Activated CD8-positive, alpha-beta T cell treated with anti-CD3 and anti-CD28 coated beads, Interleukin-2, amount 10 ng/mL, durations not matched to agents 7 days and 5 days (primary cell): Measurements from ENCODE around the gene SLC38A2. TPM values are rescaled to one million over a fixed set of nuclear protein-coding genes. Genes with fewer than 3 reads are reported as not detected.
"Not testable (repeated sequence)": the region's sequence is repeated elsewhere in the genome, so short reads cannot be mapped to it uniquely, and the experiment has no call there.

Experiments used
- ATAC-seq: fragments of 150-1000 bp; cut with Tn5 transposase; one replicate; pipeline ENCODE4 v1.10.0; 2021; ENCODE audit warnings: moderate library complexity
- CTCF ChIA-PET: fragments of 350-600 bp; sonication (Branson Sonifier 250); formaldehyde crosslinking; loops from one replicate; lab custom pipeline; 2021; ENCODE audit warnings: antibody characterized with exemption; lab: Charles Lee
- POLR2A ChIA-PET: fragments of 350-600 bp; sonication (Branson Sonifier 250); formaldehyde crosslinking; loops from one replicate; lab custom pipeline; 2021; ENCODE audit warnings: antibody characterized with exemption; lab: Charles Lee
- DNase-seq: peaks from one replicate; pipeline ENCODE4 v3.0.0-alpha.2; 2020
- H3K27ac Mint-ChIP-seq: one replicate; pipeline ENCODE4 v1.8.0; 2021; ENCODE audit warnings: mild to moderate bottlenecking, mixed read lengths
- H3K27me3 Mint-ChIP-seq: one replicate; pipeline ENCODE4 v1.8.0; 2021; ENCODE audit warnings: low read depth, mixed read lengths
- H3K36me3 Mint-ChIP-seq: one replicate; pipeline ENCODE4 v1.8.0; 2021; ENCODE audit warnings: low read depth, mixed read lengths
- H3K4me1 Mint-ChIP-seq: one replicate; pipeline ENCODE4 v1.8.0; 2021; ENCODE audit warnings: low read depth, mixed read lengths
- H3K4me3 Mint-ChIP-seq: one replicate; pipeline ENCODE4 v1.8.0; 2021; ENCODE audit warnings: mild to moderate bottlenecking, mixed read lengths
- H3K9me3 Mint-ChIP-seq: one replicate; pipeline ENCODE4 v1.8.0; 2022; ENCODE audit warnings: mixed read lengths; ENCODE audit not compliant: insufficient read depth
- total RNA-seq, 2 experiments: library from RNA; stranded (reverse); gene quantifications; one replicate each; pipeline ENCODE4 v1.2.3, GENCODE V29; 2021

The SLC38A2 gene
- total RNA-seq, 2 experiments from 2014 or later = 194 to 200 TPM

DNA sequence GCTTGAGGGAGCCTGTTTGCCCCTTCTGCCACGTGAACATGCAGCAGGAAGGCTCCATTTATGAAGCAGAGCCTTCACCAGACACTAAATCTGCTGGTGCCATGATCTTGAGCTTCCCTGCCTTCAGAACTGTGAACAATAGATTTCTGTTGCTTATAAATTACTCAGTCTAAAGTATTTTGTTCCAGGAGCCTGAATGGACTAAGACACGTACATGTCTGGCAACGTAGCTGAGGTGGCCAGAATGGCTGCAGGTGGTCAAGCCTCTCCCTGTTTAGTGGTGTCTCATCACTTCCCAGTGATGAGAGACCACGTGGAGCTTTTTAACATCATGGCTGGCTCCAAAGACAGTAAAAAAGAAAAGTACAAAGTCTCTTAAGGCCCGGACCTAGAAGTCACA lies 32.2 kb upstream of the SLC38A2 start:
- DNase-seq (no peak), ATAC-seq (no peak)
- Mint-ChIP-seq H3K27me3 (no peaks in the 10 kb centered on the region), H3K4me3 (no peak overlapping the region), H3K27ac (no peak overlapping the region), H3K36me3 (peaks cover 12% of the 10 kb centered on the region), H3K9me3 (no peaks in the 10 kb centered on the region), H3K4me1 (peaks cover 62% of the 10 kb centered on the region)
- ChIA-PET CTCF (no interaction called here), POLR2A (interaction anchor here (1.4 kb wide), 1 partner anchor 21 kb away, joined by 3 read pairs; no protein-coding TSS in a partner anchor)

DNA sequence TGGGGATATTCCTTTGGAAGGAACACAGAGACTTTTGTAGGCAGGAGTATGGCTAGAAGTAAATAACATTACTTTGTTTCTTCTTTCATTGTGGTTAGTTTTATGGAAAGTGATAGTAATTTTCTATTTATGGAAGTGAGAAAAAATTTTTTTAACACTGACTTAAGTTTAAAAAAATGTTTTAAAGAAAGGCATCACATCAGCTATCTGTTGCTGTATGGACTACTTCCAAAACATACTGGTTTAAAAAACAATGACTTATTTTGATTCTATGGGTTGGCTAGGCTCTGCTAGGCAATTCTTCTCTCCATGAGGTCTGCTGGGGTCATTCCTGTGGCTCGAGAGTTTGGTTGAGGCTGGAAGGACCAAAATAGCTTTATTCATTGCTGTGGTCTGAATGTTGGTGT lies 31.7 kb upstream of the SLC38A2 start:
- POLR2A ChIA-PET = interaction anchor here (1.4 kb wide), 1 partner anchor 21 kb away, joined by 3 read pairs; no protein-coding TSS in a partner anchor
- peaks cover 67% of the 10 kb centered on the region for H3K4me1 Mint-ChIP-seq
- H3K4me3 Mint-ChIP-seq = no peak overlapping the region
- CTCF ChIA-PET = interaction anchor here (1.4 kb wide), 1 partner anchor 11 kb away, joined by 3 read pairs; no protein-coding TSS in a partner anchor
- peaks cover 17% of the 10 kb centered on the region for H3K36me3 Mint-ChIP-seq
- ATAC-seq = no peak
- H3K9me3 Mint-ChIP-seq = no peaks in the 10 kb centered on the region
- DNase-seq = no peak
- no peaks in the 10 kb centered on the region for H3K27me3 Mint-ChIP-seq
- H3K27ac Mint-ChIP-seq = no peak overlapping the region

DNA sequence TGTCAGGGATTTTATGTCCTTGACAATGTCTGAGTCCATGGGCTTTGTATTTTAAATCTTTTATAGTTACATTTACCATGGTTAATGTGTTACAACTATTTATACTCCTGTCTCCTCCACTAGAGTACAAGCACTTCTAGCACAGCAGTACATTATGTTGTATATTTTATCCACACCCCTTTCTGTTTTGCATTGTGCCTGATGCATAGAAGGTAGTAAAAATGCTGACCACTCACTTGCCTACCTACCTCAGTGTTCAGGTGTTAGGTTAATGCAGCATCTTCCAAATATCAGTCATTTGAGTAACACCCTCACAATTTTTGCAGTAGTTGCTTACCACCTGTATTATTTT lies 31.1 kb upstream of the SLC38A2 start:
- peaks cover 72% of the 10 kb centered on the region for H3K4me1 Mint-ChIP-seq
- CTCF ChIA-PET = interaction anchor here (1.4 to 1.5 kb wide), 4 partner anchors 11 to 994 kb away, joined by 3 to 5 read pairs (median 3); no protein-coding TSS in a partner anchor
- peaks cover 22% of the 10 kb centered on the region for H3K36me3 Mint-ChIP-seq
- POLR2A ChIA-PET = interaction anchor here (1.4 kb wide), 1 partner anchor 20 kb away, joined by 3 read pairs; no protein-coding TSS in a partner anchor
- H3K9me3 Mint-ChIP-seq = no peaks in the 10 kb centered on the region
- no peak overlapping the region for H3K4me3 Mint-ChIP-seq
- no peak overlapping the region for H3K27ac Mint-ChIP-seq
- DNase-seq (no peak), ATAC-seq (no peak)
- H3K27me3 Mint-ChIP-seq = no peaks in the 10 kb centered on the region

DNA sequence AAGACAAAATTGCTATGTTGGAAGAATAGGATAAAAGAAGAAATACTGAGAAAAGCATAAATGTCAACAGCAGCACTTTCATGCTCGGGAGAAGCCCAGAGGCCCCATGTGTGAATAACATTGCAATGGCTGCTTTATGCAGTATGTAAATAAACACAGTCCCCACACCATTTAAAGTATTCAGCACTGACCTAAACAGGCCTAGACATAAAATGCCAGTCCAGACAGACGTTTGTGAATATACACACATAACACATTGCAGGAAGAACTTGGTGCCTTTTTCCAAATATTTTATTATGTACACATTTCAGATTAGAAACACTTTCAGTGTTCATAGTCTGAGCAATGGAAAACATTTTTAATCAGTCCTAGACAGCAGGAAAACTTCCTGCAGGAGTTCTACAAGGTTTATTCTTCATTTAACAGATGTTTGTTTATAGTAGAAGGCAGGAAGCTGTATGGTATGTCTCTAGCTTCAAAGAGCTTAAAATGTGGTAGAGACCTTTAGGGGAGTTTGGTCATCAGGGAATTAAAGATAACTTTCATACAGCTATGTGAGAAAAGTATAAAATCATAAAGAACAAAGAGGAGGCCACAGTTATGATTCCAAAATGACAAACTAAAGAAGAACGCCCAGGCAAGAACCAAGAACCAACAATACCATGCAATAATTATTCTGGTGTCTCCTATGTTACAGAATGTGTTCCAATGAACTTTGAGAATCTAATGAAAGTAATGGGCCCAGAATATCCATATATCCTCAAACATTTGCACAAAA lies 30.6 kb upstream of the SLC38A2 start:
- no peaks in the 10 kb centered on the region for H3K9me3 Mint-ChIP-seq
- peaks cover 28% of the 10 kb centered on the region for H3K36me3 Mint-ChIP-seq
- H3K27me3 Mint-ChIP-seq = no peaks in the 10 kb centered on the region
- peaks cover 77% of the 10 kb centered on the region for H3K4me1 Mint-ChIP-seq
- no peak overlapping the region for H3K27ac Mint-ChIP-seq
- DNase-seq = no peak
- CTCF ChIA-PET = interaction anchor here (1.4 to 1.5 kb wide), 4 partner anchors 10 to 994 kb away, joined by 3 to 5 read pairs (median 3); no protein-coding TSS in a partner anchor
- no peak for ATAC-seq
- no peak overlapping the region for H3K4me3 Mint-ChIP-seq
- POLR2A ChIA-PET = interaction anchor here (1.3 kb wide), 1 partner anchor 16 kb away, joined by 3 read pairs; no protein-coding TSS in a partner anchor

DNA sequence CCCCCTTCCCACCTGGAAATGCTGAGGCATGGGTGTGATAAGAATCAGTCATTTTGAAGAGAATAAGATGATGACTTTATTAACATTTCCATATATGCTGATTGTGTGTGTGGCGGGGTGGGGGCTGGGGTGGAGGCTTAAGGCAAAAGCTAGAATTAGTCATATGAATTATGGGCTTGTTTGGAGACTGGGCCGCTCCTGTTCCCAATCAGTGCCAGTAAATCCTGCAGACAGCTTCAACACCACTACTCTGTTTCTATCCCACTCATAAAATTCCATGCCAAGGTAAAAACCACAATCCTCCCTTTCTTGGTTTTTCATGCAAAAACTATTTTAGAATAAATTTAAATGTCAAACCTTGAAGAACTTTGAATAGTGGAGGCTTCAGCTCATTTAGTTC lies 29.9 kb upstream of the SLC38A2 start:
- Mint-ChIP-seq H3K27ac (no peak overlapping the region), H3K36me3 (peaks cover 35% of the 10 kb centered on the region), H3K9me3 (no peaks in the 10 kb centered on the region), H3K27me3 (no peaks in the 10 kb centered on the region), H3K4me1 (peaks cover 74% of the 10 kb centered on the region), H3K4me3 (no peak overlapping the region)
- no peak for DNase-seq
- CTCF ChIA-PET = interaction anchor here (1.4 to 1.5 kb wide), 3 partner anchors 15 to 995 kb away, joined by 3 to 5 read pairs (median 3); no protein-coding TSS in a partner anchor
- ATAC-seq = no peak
- POLR2A ChIA-PET = interaction anchor here (1.3 kb wide), 1 partner anchor 15 kb away, joined by 3 read pairs; no protein-coding TSS in a partner anchor

DNA sequence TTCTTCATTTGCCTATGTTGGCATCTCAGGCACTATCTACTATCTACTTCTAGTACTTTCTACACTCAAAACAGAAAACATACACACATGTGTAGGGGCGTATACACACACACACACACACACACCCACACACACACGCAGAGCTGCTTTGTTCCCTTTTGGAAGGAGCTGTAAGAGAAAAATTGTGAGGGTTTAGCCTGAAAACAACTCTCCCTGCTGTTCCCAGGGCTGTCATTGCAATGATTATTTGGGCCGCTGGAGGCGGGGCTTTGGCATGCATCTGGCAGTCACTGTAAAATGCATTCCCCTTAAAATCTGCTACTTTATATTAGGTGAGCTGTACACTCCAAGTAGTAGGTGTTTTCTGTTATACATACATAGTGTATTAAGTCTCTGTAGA lies 29.1 kb upstream of the SLC38A2 start:
- ChIA-PET POLR2A (no interaction called here), CTCF (no interaction called here)
- Mint-ChIP-seq H3K4me1 (peaks cover 67% of the 10 kb centered on the region), H3K27me3 (no peaks in the 10 kb centered on the region), H3K4me3 (no peak overlapping the region), H3K9me3 (no peaks in the 10 kb centered on the region), H3K36me3 (peaks cover 36% of the 10 kb centered on the region), H3K27ac (no peak overlapping the region)
- no peak for ATAC-seq
- DNase-seq = no peak

DNA sequence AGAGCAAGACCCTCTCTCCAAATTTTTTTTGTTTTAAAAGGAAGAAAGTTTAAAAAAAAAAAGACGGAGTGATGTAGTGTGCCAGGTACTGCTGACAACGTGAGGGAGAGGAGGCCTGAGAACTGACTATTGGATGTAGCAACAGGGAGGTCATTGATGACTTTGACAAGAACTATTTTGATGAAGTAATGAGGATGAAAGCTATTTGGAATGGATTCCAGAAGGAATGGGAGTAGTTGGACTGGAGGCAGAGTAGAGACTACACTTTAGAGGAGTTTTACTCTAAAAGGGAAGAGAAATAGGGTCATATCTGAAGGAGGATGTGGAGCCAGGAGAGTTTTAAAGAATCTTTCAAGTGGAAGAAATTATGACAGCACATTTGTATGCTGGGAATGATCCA lies 27.8 kb upstream of the SLC38A2 start:
- ATAC-seq = no peak
- ChIA-PET POLR2A (no interaction called here), CTCF (no interaction called here)
- H3K4me1 Mint-ChIP-seq = peaks cover 58% of the 10 kb centered on the region
- DNase-seq = no peak
- H3K36me3 Mint-ChIP-seq = peaks cover 33% of the 10 kb centered on the region
- H3K27ac Mint-ChIP-seq = no peak overlapping the region
- no peak overlapping the region for H3K4me3 Mint-ChIP-seq
- H3K27me3 Mint-ChIP-seq = no peaks in the 10 kb centered on the region
- no peaks in the 10 kb centered on the region for H3K9me3 Mint-ChIP-seq

DNA sequence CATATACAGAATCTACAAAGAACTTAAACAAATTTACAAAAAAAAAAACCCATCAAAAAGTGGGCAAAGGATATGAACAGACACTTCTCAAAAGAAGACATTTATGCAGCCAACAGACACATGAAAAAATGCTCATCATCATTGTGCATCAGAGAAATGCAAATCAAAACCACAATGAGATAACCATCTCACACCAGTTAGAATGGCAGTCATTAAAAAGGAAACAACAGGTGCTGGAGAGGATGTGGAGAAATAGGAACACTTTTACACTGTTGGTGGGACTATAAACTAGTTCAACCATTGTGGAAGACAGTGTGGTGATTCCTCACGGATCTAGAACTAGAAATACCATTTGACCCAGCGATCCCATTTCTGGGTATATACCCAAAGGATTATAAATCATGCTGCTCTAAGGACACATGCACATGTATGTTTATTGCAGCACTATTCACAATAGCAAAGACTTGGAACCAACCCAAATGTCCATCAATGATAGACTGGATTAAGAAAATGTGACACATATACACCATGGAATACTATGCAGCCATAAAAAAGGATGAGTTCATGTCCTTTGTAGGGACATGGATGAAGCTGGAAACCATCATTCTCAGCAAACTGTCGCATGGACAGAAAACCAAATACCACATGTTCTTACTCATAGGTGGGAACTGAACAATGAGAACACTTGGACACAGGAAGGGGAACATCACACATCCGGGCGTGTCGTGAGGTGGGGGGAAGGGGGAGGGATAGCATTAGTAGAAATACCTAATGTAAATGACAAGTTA lies 27.1 kb upstream of the SLC38A2 start:
- ATAC-seq, H3K27me3 Mint-ChIP-seq, H3K9me3 Mint-ChIP-seq, DNase-seq, H3K4me3 Mint-ChIP-seq: not testable (repeated sequence)
- Mint-ChIP-seq H3K36me3 (peaks cover 29% of the 10 kb centered on the region), H3K4me1 (peaks cover 58% of the 10 kb centered on the region), H3K27ac (peak overlapping the region; percentile 52)
- POLR2A ChIA-PET = interaction anchor here (1.2 kb wide), 1 partner anchor 16 kb away, joined by 4 read pairs; no protein-coding TSS in a partner anchor
- CTCF ChIA-PET = interaction anchor here (0.9 kb wide), 1 partner anchor 12 kb away, joined by 3 read pairs; no protein-coding TSS in a partner anchor

DNA sequence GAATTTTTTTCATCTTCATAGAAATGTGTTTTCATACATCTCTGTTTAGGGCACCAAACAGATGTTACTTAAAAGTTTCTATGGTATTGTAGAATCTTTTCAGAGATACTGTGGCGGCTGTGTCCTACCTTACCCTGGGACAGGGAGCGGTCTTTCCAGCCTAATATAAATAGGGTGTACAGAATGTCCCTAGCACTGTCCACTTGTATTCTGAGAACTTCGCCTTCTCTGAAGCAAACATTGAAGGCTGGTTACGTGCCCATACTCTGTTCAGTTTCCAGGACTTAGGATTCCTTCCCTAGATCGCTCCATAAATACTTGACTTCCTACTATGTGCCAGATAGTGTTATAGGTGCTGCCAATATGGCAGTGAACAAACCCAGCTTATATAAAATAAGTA lies 24.3 kb upstream of the SLC38A2 start:
- no peaks in the 10 kb centered on the region for H3K9me3 Mint-ChIP-seq
- H3K4me3 Mint-ChIP-seq = no peak overlapping the region
- DNase-seq = no peak
- no peaks in the 10 kb centered on the region for H3K27me3 Mint-ChIP-seq
- peaks cover 44% of the 10 kb centered on the region for H3K4me1 Mint-ChIP-seq
- ChIA-PET POLR2A (no interaction called here), CTCF (no interaction called here)
- no peak for ATAC-seq
- peaks cover 37% of the 10 kb centered on the region for H3K36me3 Mint-ChIP-seq
- H3K27ac Mint-ChIP-seq = no peak overlapping the region

DNA sequence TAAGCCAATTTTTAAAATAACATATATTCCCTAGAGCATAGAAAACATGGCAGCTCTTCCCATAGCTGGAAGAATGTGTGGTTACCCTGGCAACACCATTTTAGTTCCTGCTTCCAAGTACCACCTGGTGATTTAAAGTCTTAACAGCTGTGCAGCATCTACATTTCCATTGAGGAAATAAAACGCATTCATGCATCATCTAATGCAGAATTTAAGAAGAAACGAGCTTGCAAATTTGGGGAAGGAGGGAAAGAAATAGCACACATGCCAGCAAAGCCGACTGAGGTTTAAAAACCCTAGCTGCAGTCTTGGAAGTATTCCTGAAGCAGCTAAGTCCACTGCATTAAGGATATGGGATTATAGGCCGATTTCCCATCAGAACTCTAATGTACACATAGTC lies 22.8 kb upstream of the SLC38A2 start:
- ChIA-PET CTCF (no interaction called here), POLR2A (no interaction called here)
- ATAC-seq (no peak), DNase-seq (no peak)
- Mint-ChIP-seq H3K36me3 (peaks cover 45% of the 10 kb centered on the region), H3K4me3 (no peak overlapping the region), H3K4me1 (peaks cover 43% of the 10 kb centered on the region), H3K27me3 (no peaks in the 10 kb centered on the region), H3K9me3 (no peaks in the 10 kb centered on the region), H3K27ac (no peak overlapping the region)

DNA sequence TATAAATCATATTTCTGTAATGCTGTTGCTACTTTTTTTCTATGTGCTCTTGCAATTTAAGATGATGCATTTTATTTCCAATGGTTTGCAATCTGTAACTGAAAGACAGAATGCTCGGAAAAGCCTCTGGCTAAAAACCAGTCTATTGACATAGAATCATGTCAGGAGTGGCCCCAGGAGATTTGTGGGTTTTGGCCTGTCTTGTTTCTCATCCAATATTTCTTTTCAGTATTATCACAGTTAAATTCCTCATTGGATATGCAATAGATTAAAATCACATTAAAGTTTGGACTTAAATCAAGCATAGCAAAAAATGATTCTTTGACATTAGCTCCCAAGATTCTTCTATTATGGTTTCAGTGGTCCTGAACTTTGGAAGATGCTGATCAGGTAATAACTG lies 19.1 kb upstream of the SLC38A2 start:
- no peak for DNase-seq
- CTCF ChIA-PET = interaction anchor here (1.4 to 1.9 kb wide), 2 partner anchors 63 to 125 kb away, joined by 4 to 5 read pairs; no protein-coding TSS in a partner anchor
- Mint-ChIP-seq H3K9me3 (no peaks in the 10 kb centered on the region), H3K27me3 (no peaks in the 10 kb centered on the region), H3K27ac (no peak overlapping the region), H3K4me3 (no peak overlapping the region), H3K36me3 (peaks cover 29% of the 10 kb centered on the region), H3K4me1 (peaks cover 51% of the 10 kb centered on the region)
- no peak for ATAC-seq
- POLR2A ChIA-PET = interaction anchor here (2.3 kb wide), 1 partner anchor 20 kb away, joined by 9 read pairs; no protein-coding TSS in a partner anchor
